Heart left ventricle (tissue), 13 donors: ENCODE measurements around the gene ITPK1.

Experiments
- POLR2A ChIP-seq, 2 donors: fragments of 450-650 bp; IDR thresholded peaks; one replicate each; pipeline ENCODE4 v1.6.1; 2017; ENCODE audit warnings: antibody characterized with exemption in 2 of 2, mild to moderate bottlenecking in 2 of 2, moderate library complexity in 2 of 2
- TF ChIP-seq, protein P1 (sequence below), 12 donors: fragments of 200-600 bp; sonication (generic) in 4 of 12; IDR thresholded peaks; one replicate each; pipeline versions ENCODE4 v1.5.0 to v1.8.0; 2018 to 2022; ENCODE audit warnings: antibody characterized with exemption in 12 of 12, mild to moderate bottlenecking in 5 of 12
- donor health status: ischemic (EF 13 %, LVEDD 7.1; RV severe dilation, severe dysfunction).
- donor health status: DM: no; HTN: yes; CAD: no.
- donor health status: DM: no; HTN: no; CAD: no.
- donor health status: ischemic (EF 25% LVEDD 6.9; RV normal size, moderate dysfunction).
- donor health status: ischemic (EF 25% LVEDD 5.7; RV mildly dilated, moderate dysfunction).
- donor health status: ischemic (EF 35%, LVEDD 5.7; RV mildly dilated, moderate dysfunction).
- donor health status: nonischemic (EF 11% LVEDD 7.7; RV severe dilation, severe dysfunction).
- donor health status: DM: yes; HTN: yes; CAD: no.
- donor health status: PGD.
- donor health status: ischemic (EF 29% LVEDD 5.4; RV normal size, mild dysfunction).
- donor health status: nonischemic (EF 23%, LVEDD 6.1; RV moderate dilation, normal function).

DNA sequence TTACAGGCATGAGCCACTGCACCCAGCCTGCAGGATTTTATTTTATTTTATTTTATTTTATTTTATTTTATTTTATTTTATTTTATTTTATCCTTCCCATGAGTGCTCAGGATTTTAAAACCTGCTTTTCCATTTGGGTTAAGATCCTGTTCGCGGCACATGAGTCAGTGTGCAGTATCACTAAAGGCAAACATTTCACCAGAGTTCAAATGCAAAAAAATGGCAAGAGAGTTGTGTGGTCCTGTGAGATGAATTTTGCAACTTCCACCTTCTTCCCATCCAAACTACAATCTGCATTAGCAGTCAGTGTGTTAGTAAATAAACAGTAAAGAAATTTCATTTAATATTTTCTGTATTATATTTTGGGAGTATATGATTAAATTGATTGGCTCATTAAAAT lies 39.9 kb upstream of the ITPK1 start:
- TF ChIP-seq, protein P1, sequence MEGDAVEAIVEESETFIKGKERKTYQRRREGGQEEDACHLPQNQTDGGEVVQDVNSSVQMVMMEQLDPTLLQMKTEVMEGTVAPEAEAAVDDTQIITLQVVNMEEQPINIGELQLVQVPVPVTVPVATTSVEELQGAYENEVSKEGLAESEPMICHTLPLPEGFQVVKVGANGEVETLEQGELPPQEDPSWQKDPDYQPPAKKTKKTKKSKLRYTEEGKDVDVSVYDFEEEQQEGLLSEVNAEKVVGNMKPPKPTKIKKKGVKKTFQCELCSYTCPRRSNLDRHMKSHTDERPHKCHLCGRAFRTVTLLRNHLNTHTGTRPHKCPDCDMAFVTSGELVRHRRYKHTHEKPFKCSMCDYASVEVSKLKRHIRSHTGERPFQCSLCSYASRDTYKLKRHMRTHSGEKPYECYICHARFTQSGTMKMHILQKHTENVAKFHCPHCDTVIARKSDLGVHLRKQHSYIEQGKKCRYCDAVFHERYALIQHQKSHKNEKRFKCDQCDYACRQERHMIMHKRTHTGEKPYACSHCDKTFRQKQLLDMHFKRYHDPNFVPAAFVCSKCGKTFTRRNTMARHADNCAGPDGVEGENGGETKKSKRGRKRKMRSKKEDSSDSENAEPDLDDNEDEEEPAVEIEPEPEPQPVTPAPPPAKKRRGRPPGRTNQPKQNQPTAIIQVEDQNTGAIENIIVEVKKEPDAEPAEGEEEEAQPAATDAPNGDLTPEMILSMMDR (IDR thresholded peaks at IDR 0.05): no peak
- no peak for TF ChIP-seq POLR2A (IDR thresholded peaks at IDR 0.05)
